ENCODE measurements around the gene GUCA2A.
A peak's percentile ranks its signal among the peaks of the same experiment; 100 is the strongest.
"Not testable (repeated sequence)": the region's sequence is repeated elsewhere in the genome, so short reads cannot be mapped to it uniquely, and the experiment has no call there.

Gene GUCA2A

GRCh38 chr1:42164551-42165420, at the start of gene GUCA2A:
GUCA2A (minus strand) TSS chr1:42164745; CDS start chr1:42164712, 33 bp downstream.
- no peak for DNase-seq (ENCODE audit: low read depth)

- no peak for DNase-seq (ENCODE audit: low read depth)
These were observed 46.7 kb upstream of the GUCA2A start for GRCh38 chr1:42211224-42211623.

- DNase-seq (ENCODE audit: low read depth): no peak
These were observed 46.0 kb upstream of the GUCA2A start for GRCh38 chr1:42210421-42211133.

- no peak for DNase-seq (ENCODE audit: low read depth)
These were observed 45.1 kb upstream of the GUCA2A start for GRCh38 chr1:42209526-42210251.

- not testable (repeated sequence) for DNase-seq (ENCODE audit: low read depth)
These were observed 42.4 kb upstream of the GUCA2A start for GRCh38 chr1:42206930-42207329.

- no peak for DNase-seq (ENCODE audit: low read depth)
These were observed 41.6 kb upstream of the GUCA2A start for GRCh38 chr1:42206164-42206563.

- DNase-seq (ENCODE audit: low read depth): no peak
These were observed 37.4 kb upstream of the GUCA2A start for GRCh38 chr1:42201986-42202385.

GRCh38 chr1:42198251-42198650, 33.7 kb upstream of the GUCA2A start:
- no peak for DNase-seq (ENCODE audit: low read depth)

- DNase-seq (ENCODE audit: low read depth): no peak
These were observed 31.3 kb upstream of the GUCA2A start for GRCh38 chr1:42195841-42196240.

GRCh38 chr1:42192106-42192505, 27.6 kb upstream of the GUCA2A start:
- no peak for DNase-seq (ENCODE audit: low read depth)

- no peak for DNase-seq (ENCODE audit: low read depth)
These were observed 26.8 kb upstream of the GUCA2A start for GRCh38 chr1:42191319-42191718.

GRCh38 chr1:42189931-42190853, 25.6 kb upstream of the GUCA2A start:
- DNase-seq (ENCODE audit: low read depth): no peak

GRCh38 chr1:42186152-42186551, 21.6 kb upstream of the GUCA2A start:
- peak; percentile 57 for DNase-seq (ENCODE audit: low read depth)

- DNase-seq (ENCODE audit: low read depth): no peak
These were observed 20.1 kb upstream of the GUCA2A start for GRCh38 chr1:42184616-42185015.

- DNase-seq (ENCODE audit: low read depth): no peak
These were observed 19.4 kb upstream of the GUCA2A start for GRCh38 chr1:42183957-42184268.

GRCh38 chr1:42183210-42183956, 18.8 kb upstream of the GUCA2A start:
- no peak for DNase-seq (ENCODE audit: low read depth)

GRCh38 chr1:42181687-42182086, 17.1 kb upstream of the GUCA2A start:
- DNase-seq (ENCODE audit: low read depth): no peak

- DNase-seq (ENCODE audit: low read depth): no peak
These were observed 15.4 kb upstream of the GUCA2A start for GRCh38 chr1:42179900-42180329.

GRCh38 chr1:42179275-42179674, 14.7 kb upstream of the GUCA2A start:
- DNase-seq (ENCODE audit: low read depth): no peak

GRCh38 chr1:42178249-42178648, 13.7 kb upstream of the GUCA2A start:
- DNase-seq (ENCODE audit: low read depth): no peak

GRCh38 chr1:42177541-42177981, 13.0 kb upstream of the GUCA2A start:
- DNase-seq (ENCODE audit: low read depth): peak; percentile 49

Measured in GM04503 (cell line).